Kidney (tissue), 14 donors: ENCODE measurements around the gene VRTN. TPM values are rescaled to one million over a fixed set of nuclear protein-coding genes. Genes with fewer than 3 reads are reported as not detected.

Experiments
- DNase-seq, 5 donors: peaks; one replicate each; pipeline ENCODE4 v3.0.0-alpha.2; 2013 to 2020
- FAIRE-seq: peaks from 2 replicates; lab custom pipeline; 2012; peaks lifted over from hg19 to GRCh38; lab: Jason Lieb, UNC
- H3K27ac ChIP-seq, 2 donors: one replicate each; pipeline ENCODE4 v1.7.0; 2013; ENCODE audit warnings: low read depth in 2 of 2, low read length in 2 of 2, inconsistent platforms in 1 of 2
- H3K27me3 ChIP-seq: one replicate; pipeline ENCODE4 v1.7.1; 2013; ENCODE audit warnings: low read length, inconsistent platforms; ENCODE audit not compliant: control insufficient read depth, insufficient read depth
- H3K36me3 ChIP-seq, 3 donors: one replicate each; pipeline versions ENCODE4 v1.7.0 to v1.7.1; 2013; ENCODE audit warnings: low read length in 3 of 3, control low read depth in 1 of 3, inconsistent platforms in 1 of 3; ENCODE audit not compliant: insufficient read depth in 3 of 3, control insufficient read depth in 2 of 3
- H3K4me1 ChIP-seq, 3 donors: one replicate each; pipeline versions ENCODE4 v1.7.0 to v1.7.1; 2013; ENCODE audit warnings: low read length in 3 of 3, inconsistent platforms in 1 of 3, low read depth in 1 of 3; ENCODE audit not compliant: control insufficient read depth in 2 of 3, insufficient read depth in 2 of 3
- H3K4me3 ChIP-seq, 3 donors: one replicate each; pipeline versions ENCODE4 v1.7.0 to v1.8.1; 2013; ENCODE audit warnings: low read length in 3 of 3, control low read depth in 1 of 3, inconsistent platforms in 1 of 3
- H3K9ac ChIP-seq, 3 donors: one replicate each; pipeline versions ENCODE4 v1.7.0 to v1.7.1; 2013; ENCODE audit warnings: low read length in 3 of 3, control low read depth in 1 of 3, inconsistent platforms in 1 of 3
- H3K9me3 ChIP-seq, 3 donors: one replicate each; pipeline versions ENCODE4 v1.7.0 to v1.7.1; 2013; ENCODE audit warnings: low read length in 3 of 3, control low read depth in 1 of 3, inconsistent platforms in 1 of 3; ENCODE audit not compliant: control insufficient read depth in 2 of 3, insufficient read depth in 1 of 3
- intact Hi-C: fragments of 100-400 bp; cut with DNase I; formaldehyde crosslinking; loops from one replicate; pipeline ENCODE4 v1.11.1; 2022
- polyA plus RNA-seq: library from polyadenylated mRNA; stranded (reverse); fragments of 350-450 nt; fragmentation: Illumina TruSeq; extraction: RNeasy Lipid Tissue Mini Kit (QIAGEN cat#74804); gene quantifications from one replicate; pipeline ENCODE4 v1.2.3, GENCODE V29; 2014; ENCODE audit warnings: low read depth, low replicate concordance; ENCODE audit not compliant: insufficient read depth
- total RNA-seq: library from RNA; stranded (reverse); fragmentation: NEBNext Ultra II Directional; extraction: Animal tissue kit (Norgen Biotek cat#: 25700); gene quantifications from one replicate; pipeline ENCODE4 v1.2.1, GENCODE V29; 2021
- TF ChIP-seq, protein P1 (sequence below): IDR thresholded peaks from 3 replicates; pipeline ENCODE4 v1.5.1; 2012; ENCODE audit warnings: mild to moderate bottlenecking, moderate library complexity, borderline replicate concordance; ENCODE audit not compliant: insufficient read depth; ENCODE audit errors: extremely low read depth
- donor health status: control.
- donor health status: control.
- donor health status: control.
- donor health status: control.
- donor health status: control.
- donor health status: DM: yes; HTN: yes; CAD: no.
- donor health status: Normal renal cell carcinoma (clear cell type).

Gene VRTN
- total and polyA plus RNA-seq, 2 donors from 2014 or later: not detected

DNA sequence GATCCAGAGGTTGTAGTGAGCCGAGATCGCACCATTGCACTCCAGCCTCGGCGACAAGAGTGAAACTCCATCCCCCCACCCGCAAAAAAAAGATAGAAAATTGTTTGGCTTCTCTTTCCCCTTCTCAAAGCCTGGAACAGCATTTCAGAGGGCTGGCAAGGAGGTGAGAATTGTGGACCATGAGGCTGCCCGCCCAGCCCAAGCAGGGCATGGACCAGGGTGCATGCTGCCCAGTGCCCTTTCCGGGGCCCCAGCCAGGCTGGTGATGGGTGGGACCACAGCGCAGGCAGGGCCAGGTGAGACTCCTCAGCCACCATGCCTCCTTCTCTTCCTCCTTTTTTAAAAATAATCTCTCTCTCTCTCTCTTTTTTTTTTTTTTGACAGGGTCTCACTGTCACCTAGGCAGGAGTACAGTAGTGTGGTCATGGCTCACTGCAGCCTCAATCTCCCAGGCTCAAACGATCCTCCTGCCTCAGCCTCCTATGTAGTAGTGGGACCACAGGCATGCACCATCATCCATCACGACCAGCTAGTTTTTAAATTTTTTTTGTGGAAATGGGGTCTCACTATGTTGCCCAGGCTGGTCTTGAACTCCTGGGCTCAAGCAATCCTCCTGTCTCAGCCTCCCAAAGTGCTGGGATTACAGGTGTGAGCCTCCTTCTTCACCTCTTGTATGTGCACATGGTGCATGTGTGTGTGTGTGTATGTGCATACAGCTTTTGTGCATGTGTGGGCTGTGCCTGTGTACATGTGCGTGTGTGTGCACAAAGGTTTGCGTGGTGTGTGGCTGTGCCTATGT lies 55.5 kb downstream of the VRTN start:
- Histone ChIP-seq H3K27me3 (no peaks in the 10 kb centered on the region), H3K27ac (no peak overlapping the region), H3K4me1 (peaks cover 2 to 18% (median 7%) of the 10 kb centered on the region in 3 donors), H3K4me3 (no peak overlapping the region), H3K36me3 (no peaks in the 10 kb centered on the region), H3K9me3 (no peaks in the 10 kb centered on the region), H3K9ac (no peak overlapping the region)
- TF ChIP-seq, protein P1, sequence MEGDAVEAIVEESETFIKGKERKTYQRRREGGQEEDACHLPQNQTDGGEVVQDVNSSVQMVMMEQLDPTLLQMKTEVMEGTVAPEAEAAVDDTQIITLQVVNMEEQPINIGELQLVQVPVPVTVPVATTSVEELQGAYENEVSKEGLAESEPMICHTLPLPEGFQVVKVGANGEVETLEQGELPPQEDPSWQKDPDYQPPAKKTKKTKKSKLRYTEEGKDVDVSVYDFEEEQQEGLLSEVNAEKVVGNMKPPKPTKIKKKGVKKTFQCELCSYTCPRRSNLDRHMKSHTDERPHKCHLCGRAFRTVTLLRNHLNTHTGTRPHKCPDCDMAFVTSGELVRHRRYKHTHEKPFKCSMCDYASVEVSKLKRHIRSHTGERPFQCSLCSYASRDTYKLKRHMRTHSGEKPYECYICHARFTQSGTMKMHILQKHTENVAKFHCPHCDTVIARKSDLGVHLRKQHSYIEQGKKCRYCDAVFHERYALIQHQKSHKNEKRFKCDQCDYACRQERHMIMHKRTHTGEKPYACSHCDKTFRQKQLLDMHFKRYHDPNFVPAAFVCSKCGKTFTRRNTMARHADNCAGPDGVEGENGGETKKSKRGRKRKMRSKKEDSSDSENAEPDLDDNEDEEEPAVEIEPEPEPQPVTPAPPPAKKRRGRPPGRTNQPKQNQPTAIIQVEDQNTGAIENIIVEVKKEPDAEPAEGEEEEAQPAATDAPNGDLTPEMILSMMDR: no peak
- no peak for DNase-seq
- intact Hi-C loops: no loop called here
- FAIRE-seq: no peak

- intact Hi-C loops: no loop called here
- peak in 1 of 5 donors; percentile 43 for DNase-seq
- no peak overlapping the region for H3K9ac ChIP-seq
- H3K9me3 ChIP-seq: no peaks in the 10 kb centered on the region
- H3K36me3 ChIP-seq: no peaks in the 10 kb centered on the region
- H3K27ac ChIP-seq: no peak overlapping the region
- H3K4me1 ChIP-seq: peaks cover 2 to 18% (median 7%) of the 10 kb centered on the region in 3 donors
- TF ChIP-seq, protein P1: no peak
- H3K27me3 ChIP-seq: no peaks in the 10 kb centered on the region
- no peak for FAIRE-seq
- H3K4me3 ChIP-seq: no peak overlapping the region
Measured at GRCh38 chr14:74404435-74404834, 56.2 kb downstream of the VRTN start.

DNA sequence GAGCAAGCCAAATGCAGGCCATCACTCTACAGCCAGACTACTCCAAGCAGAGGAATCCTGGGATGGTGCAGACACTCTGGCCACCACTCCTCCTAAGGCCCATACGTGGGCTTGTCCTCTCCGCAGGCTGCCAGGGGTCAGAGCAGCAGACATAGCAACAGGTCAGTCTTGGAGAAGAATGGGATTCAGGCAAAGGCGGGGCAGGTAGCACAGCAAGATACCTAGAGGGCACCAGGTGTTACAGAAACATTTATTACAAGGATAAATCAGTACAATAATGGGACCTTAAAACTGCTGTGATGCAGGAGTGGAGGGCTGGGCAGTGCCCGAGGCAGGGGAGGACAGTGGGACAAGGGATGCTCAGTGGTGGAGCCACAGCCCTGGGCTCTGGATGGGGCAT lies 57.4 kb downstream of the VRTN start:
- TF ChIP-seq, protein P1: no peak

More for the DNA sequence above, 57.4 kb downstream of the VRTN start:
- H3K9ac ChIP-seq: no peak overlapping the region
- no peaks in the 10 kb centered on the region for H3K36me3 ChIP-seq
- H3K27me3 ChIP-seq: no peaks in the 10 kb centered on the region
- no peaks in the 10 kb centered on the region for H3K9me3 ChIP-seq
- DNase-seq (peak in 2 of 5 donors; percentile 10 to 48), FAIRE-seq (no peak)
- peaks cover 2 to 18% (median 7%) of the 10 kb centered on the region in 3 donors for H3K4me1 ChIP-seq
- H3K27ac ChIP-seq: no peak overlapping the region
- intact Hi-C loops: no loop called here
- H3K4me3 ChIP-seq: no peak overlapping the region
